ENCODE results near the gene SLC9A4. TPM values are rescaled to one million over a fixed set of nuclear protein-coding genes. Genes with fewer than 3 reads are reported as not detected.

Gene SLC9A4
- total RNA-seq, 2 donors from 2014 or later, result 0.78 TPM; not detected in 1

- intact Hi-C loops (cut with DNase I), result loop anchor here (10.0 kb wide), 1 partner anchor 140 kb away; the partner anchor contains the start of gene SLC9A2
- Histone ChIP-seq H3K27me3 (no peaks in the 10 kb centered on the region), H3K27ac (no peak overlapping the region), H3K36me3 (replicated peaks in 1 of 2; ENCODE audit: insufficient read depth in 1 of 2, low read depth in 2 of 2) (no peaks in the 10 kb centered on the region), H3K4me1 (no peaks in the 10 kb centered on the region), H3K9me3 (no peaks in the 10 kb centered on the region), H3K4me3 (no peak overlapping the region)
- no peak for ATAC-seq
- no peak for DNase-seq
- TF ChIP-seq POLR2A (IDR thresholded peaks at IDR 0.05), result no peak
- no peak for TF ChIP-seq CTCF (IDR thresholded peaks at IDR 0.05)
Observed at GRCh38 chr2:102474785-102475184, 1.8 kb downstream of the SLC9A4 start.

GRCh38 chr2:102478686-102479470, 5.9 kb downstream of the SLC9A4 start:
- H3K4me1 ChIP-seq, result no peaks in the 10 kb centered on the region
- H3K27ac ChIP-seq, result no peak overlapping the region
- intact Hi-C loops (cut with DNase I), result loop anchor here (10.0 kb wide), 1 partner anchor 136 kb away; the partner anchor contains the start of gene SLC9A2
- no peak overlapping the region for H3K4me3 ChIP-seq
- DNase-seq (no peak), ATAC-seq (no peak)
- WGBS, 2 donors, result 77 to 81% methylated on average over 36 of the region's 36 CpGs
- no peak for TF ChIP-seq POLR2A (IDR thresholded peaks at IDR 0.05)
- TF ChIP-seq CTCF (IDR thresholded peaks at IDR 0.05), result no peak
- H3K36me3 ChIP-seq (replicated peaks in 1 of 2; ENCODE audit: insufficient read depth in 1 of 2, low read depth in 2 of 2), result no peaks in the 10 kb centered on the region
- no peaks in the 10 kb centered on the region for H3K27me3 ChIP-seq
- H3K9me3 ChIP-seq, result no peaks in the 10 kb centered on the region

- Histone ChIP-seq H3K9me3 (no peaks in the 10 kb centered on the region), H3K27ac (no peak overlapping the region), H3K27me3 (no peaks in the 10 kb centered on the region), H3K36me3 (replicated peaks in 1 of 2; ENCODE audit: insufficient read depth in 1 of 2, low read depth in 2 of 2) (no peaks in the 10 kb centered on the region), H3K4me3 (no peak overlapping the region), H3K4me1 (no peaks in the 10 kb centered on the region)
- TF ChIP-seq POLR2A (IDR thresholded peaks at IDR 0.05), result no peak
- TF ChIP-seq CTCF (IDR thresholded peaks at IDR 0.05), result no peak
- ATAC-seq (no peak), DNase-seq (no peak)
- intact Hi-C loops (cut with DNase I), result no loop called here
- 72 to 77% methylated on average over 11 of the region's 11 CpGs for whole genome bisulfite sequencing, 2 donors
Observed at GRCh38 chr2:102480285-102481195, 7.5 kb downstream of the SLC9A4 start.

GRCh38 chr2:102481931-102482330, 8.9 kb downstream of the SLC9A4 start:
- ATAC-seq, result no peak
- intact Hi-C loops (cut with DNase I), result no loop called here
- Histone ChIP-seq H3K4me3 (no peak overlapping the region), H3K27me3 (no peaks in the 10 kb centered on the region), H3K36me3 (replicated peaks in 1 of 2; ENCODE audit: insufficient read depth in 1 of 2, low read depth in 2 of 2) (no peaks in the 10 kb centered on the region), H3K9me3 (no peaks in the 10 kb centered on the region), H3K27ac (no peak overlapping the region), H3K4me1 (no peaks in the 10 kb centered on the region)
- no peak for DNase-seq
- 66 to 73% methylated on average over 6 to 7 of the region's 7 CpGs for WGBS, 2 donors
- TF ChIP-seq CTCF (IDR thresholded peaks at IDR 0.05) (no peak), POLR2A (IDR thresholded peaks at IDR 0.05) (no peak)
